Astrocyte (in vitro differentiated cells and primary cell): Measurements from ENCODE around the gene ELMO1. TPM values are rescaled to one million over a fixed set of nuclear protein-coding genes. Genes with fewer than 3 reads are reported as not detected.

Experiments used
- DNase-seq: peaks from one replicate; pipeline ENCODE4 v3.0.0-alpha.2; 2010; ENCODE audit warnings: low read depth
- FAIRE-seq: peaks from 2 replicates; lab custom pipeline; 2011; peaks lifted over from hg19 to GRCh38; lab: Jason Lieb, UNC
- H2AFZ ChIP-seq: 2 replicates; pipeline ENCODE4 v1.6.0; 2012; ENCODE audit warnings: low read depth, low read length, inconsistent platforms
- H3K27ac ChIP-seq: 2 replicates; pipeline ENCODE4 v1.5.1; 2011; ENCODE audit warnings: low read depth, low read length, inconsistent platforms
- H3K27me3 ChIP-seq: 2 replicates; pipeline ENCODE4 v1.6.0; 2011; ENCODE audit warnings: low read length, inconsistent platforms; ENCODE audit not compliant: insufficient read depth
- H3K36me3 ChIP-seq: 2 replicates; pipeline ENCODE4 v1.5.1; 2011; ENCODE audit warnings: low read length, inconsistent platforms; ENCODE audit not compliant: insufficient read depth
- H3K4me1 ChIP-seq: 2 replicates; pipeline ENCODE4 v1.5.1; 2011; ENCODE audit warnings: low read length, inconsistent platforms; ENCODE audit not compliant: insufficient read depth
- H3K4me2 ChIP-seq: 2 replicates; pipeline ENCODE4 v1.6.0; 2012; ENCODE audit warnings: low read length, inconsistent platforms
- H3K4me3 ChIP-seq: 2 replicates; pipeline ENCODE4 v1.5.1; 2011; ENCODE audit warnings: low read depth, mild to moderate bottlenecking, low read length, inconsistent platforms; ENCODE audit not compliant: insufficient read depth
- H3K79me2 ChIP-seq: 2 replicates; pipeline ENCODE4 v1.6.0; 2012; ENCODE audit warnings: mild to moderate bottlenecking, low read length, inconsistent platforms; ENCODE audit not compliant: insufficient read depth
- H3K9ac ChIP-seq: 2 replicates; pipeline ENCODE4 v1.6.0; 2012; ENCODE audit warnings: mild to moderate bottlenecking, low read length, inconsistent platforms
- H3K9me3 ChIP-seq: 2 replicates; pipeline ENCODE4 v1.5.1; 2012; ENCODE audit warnings: low read depth, mild to moderate bottlenecking, low read length, inconsistent platforms; ENCODE audit not compliant: insufficient read depth
- H4K20me1 ChIP-seq: 2 replicates; pipeline ENCODE4 v1.6.0; 2012; ENCODE audit warnings: low read length, inconsistent platforms; ENCODE audit not compliant: insufficient read depth
- H3K27ac Mint-ChIP-seq: one replicate; pipeline ENCODE4 v1.8.0; 2021; ENCODE audit warnings: mild to moderate bottlenecking, mixed read lengths; ENCODE audit not compliant: unreplicated experiment
- H3K27me3 Mint-ChIP-seq: one replicate; pipeline ENCODE4 v1.8.0; 2021; ENCODE audit warnings: low read depth, mixed read lengths; ENCODE audit not compliant: unreplicated experiment
- H3K36me3 Mint-ChIP-seq: one replicate; pipeline ENCODE4 v1.8.0; 2021; ENCODE audit warnings: low read depth, mixed read lengths; ENCODE audit not compliant: unreplicated experiment
- H3K4me1 Mint-ChIP-seq: one replicate; pipeline ENCODE4 v1.8.0; 2021; ENCODE audit warnings: low read depth, mixed read lengths; ENCODE audit not compliant: unreplicated experiment
- H3K4me3 Mint-ChIP-seq: one replicate; pipeline ENCODE4 v1.8.0; 2021; ENCODE audit warnings: mild to moderate bottlenecking, moderate library complexity, mixed read lengths; ENCODE audit not compliant: unreplicated experiment
- H3K9me3 Mint-ChIP-seq: one replicate; pipeline ENCODE4 v1.8.0; 2021; ENCODE audit warnings: mild to moderate bottlenecking, mixed read lengths; ENCODE audit not compliant: unreplicated experiment
- EZH2 ChIP-seq: IDR thresholded peaks from 2 replicates; pipeline ENCODE4 v1.6.1; 2012; ENCODE audit warnings: mild to moderate bottlenecking, low read length, inconsistent platforms; ENCODE audit not compliant: insufficient read depth
- total RNA-seq: library from RNA; stranded (reverse); gene quantifications from 2 replicates; pipeline ENCODE4 v1.2.1, GENCODE V29; 2021
- TF ChIP-seq, protein P1 (sequence below): IDR thresholded peaks from 2 replicates; pipeline ENCODE4 v1.5.1; 2011; ENCODE audit warnings: low read depth, mild to moderate bottlenecking, inconsistent platforms, low read length, moderate library complexity; ENCODE audit not compliant: insufficient read depth

Gene ELMO1
- total RNA-seq, 1 donor from 2014 or later, result 20.4 TPM

DNA sequence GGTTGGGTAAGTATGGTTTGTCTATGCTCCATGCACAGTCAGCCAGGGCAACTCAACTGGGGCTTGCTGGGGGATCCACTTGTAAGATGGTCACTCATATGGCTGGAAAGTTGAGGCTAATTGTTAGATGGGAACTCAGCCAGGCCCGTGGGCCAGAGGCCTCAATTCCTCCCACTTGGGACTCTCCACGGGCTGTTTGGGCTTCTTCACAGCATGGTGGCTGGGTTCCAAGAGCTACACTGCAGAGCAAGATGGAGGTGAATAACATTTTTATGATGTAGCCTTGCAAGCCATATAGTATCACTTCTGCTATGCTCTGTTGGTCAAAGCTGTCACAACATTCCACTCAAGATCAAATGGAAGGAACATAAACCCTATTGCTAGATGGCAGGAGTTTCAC lies 39.2 kb downstream of the ELMO1 start:
- Histone ChIP-seq H3K9me3 (no peaks in the 10 kb centered on the region), H4K20me1 (no peaks in the 10 kb centered on the region), H2AFZ (no peak overlapping the region), H3K27me3 (no peaks in the 10 kb centered on the region), H3K27ac (no peak overlapping the region), H3K4me2 (no peak overlapping the region), H3K9ac (no peak overlapping the region), H3K79me2 (no peaks in the 10 kb centered on the region), H3K36me3 (no peaks in the 10 kb centered on the region), H3K4me1 (no peaks in the 10 kb centered on the region), H3K4me3 (no peak overlapping the region)
- Mint-ChIP-seq H3K36me3 (peaks cover 2% of the 10 kb centered on the region), H3K27me3 (no peaks in the 10 kb centered on the region), H3K27ac (no peak overlapping the region), H3K4me3 (no peak overlapping the region), H3K4me1 (peaks cover 12% of the 10 kb centered on the region), H3K9me3 (no peaks in the 10 kb centered on the region)
- TF ChIP-seq, protein P1, sequence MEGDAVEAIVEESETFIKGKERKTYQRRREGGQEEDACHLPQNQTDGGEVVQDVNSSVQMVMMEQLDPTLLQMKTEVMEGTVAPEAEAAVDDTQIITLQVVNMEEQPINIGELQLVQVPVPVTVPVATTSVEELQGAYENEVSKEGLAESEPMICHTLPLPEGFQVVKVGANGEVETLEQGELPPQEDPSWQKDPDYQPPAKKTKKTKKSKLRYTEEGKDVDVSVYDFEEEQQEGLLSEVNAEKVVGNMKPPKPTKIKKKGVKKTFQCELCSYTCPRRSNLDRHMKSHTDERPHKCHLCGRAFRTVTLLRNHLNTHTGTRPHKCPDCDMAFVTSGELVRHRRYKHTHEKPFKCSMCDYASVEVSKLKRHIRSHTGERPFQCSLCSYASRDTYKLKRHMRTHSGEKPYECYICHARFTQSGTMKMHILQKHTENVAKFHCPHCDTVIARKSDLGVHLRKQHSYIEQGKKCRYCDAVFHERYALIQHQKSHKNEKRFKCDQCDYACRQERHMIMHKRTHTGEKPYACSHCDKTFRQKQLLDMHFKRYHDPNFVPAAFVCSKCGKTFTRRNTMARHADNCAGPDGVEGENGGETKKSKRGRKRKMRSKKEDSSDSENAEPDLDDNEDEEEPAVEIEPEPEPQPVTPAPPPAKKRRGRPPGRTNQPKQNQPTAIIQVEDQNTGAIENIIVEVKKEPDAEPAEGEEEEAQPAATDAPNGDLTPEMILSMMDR, result no peak
- TF ChIP-seq EZH2, result no peak
- no peak for FAIRE-seq
- DNase-seq, result no peak

DNA sequence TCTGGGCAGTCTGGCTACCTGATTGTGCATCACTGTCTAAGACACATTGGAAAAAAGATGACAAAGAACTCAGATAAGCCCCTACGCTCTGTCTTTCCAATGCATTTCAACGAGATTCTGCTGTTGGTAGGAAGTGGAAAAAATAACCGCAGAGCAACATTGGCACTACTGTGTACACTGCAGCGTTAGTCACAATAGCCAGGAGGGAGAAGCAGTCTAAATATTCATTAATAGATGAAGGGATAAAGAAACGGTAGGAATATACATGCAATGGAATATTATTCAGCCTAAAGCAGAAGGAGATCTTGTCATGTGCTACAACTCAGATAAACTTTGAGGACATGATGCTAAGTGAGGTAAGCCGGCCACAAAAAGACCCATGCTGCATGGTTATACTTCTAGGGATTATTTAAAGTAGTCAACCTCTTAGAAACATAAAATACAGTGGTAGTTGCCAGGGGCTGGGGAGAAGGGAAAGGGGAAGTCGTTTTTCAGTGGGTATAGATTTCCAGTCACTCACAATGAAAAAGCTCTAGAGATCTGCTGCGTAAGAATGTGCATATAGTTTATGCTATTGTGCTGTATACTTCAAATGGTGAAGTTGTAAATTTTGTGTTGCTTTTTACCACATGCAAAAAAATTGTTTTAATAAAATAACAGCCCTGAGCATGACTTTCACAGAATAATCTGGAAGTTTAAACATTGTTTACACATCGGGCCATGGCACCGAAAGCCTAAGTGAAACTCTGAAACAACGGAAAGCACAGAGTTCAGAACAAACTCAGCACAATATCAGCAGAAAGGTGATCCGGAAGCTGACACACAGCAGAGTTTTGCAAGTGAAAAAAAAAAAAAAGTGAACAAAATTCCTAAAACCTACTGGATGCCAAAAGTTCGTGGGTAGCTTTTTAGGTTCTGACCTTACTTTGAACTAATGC lies 40.1 kb downstream of the ELMO1 start:
- H3K9me3 ChIP-seq, result no peaks in the 10 kb centered on the region
- H3K27ac ChIP-seq, result no peak overlapping the region
- H3K27me3 ChIP-seq, result no peaks in the 10 kb centered on the region
- no peak overlapping the region for H3K4me2 ChIP-seq
- no peak overlapping the region for H3K9ac ChIP-seq
- TF ChIP-seq, protein P1, result no peak
- no peak for TF ChIP-seq EZH2
- no peak overlapping the region for H3K4me3 ChIP-seq
- peaks cover 2% of the 10 kb centered on the region for H3K36me3 Mint-ChIP-seq
- H3K36me3 ChIP-seq, result no peaks in the 10 kb centered on the region
- H3K27me3 Mint-ChIP-seq, result no peaks in the 10 kb centered on the region
- H4K20me1 ChIP-seq, result no peaks in the 10 kb centered on the region
- H2AFZ ChIP-seq, result no peak overlapping the region
- FAIRE-seq, result no peak
- no peaks in the 10 kb centered on the region for H3K4me1 ChIP-seq
- H3K9me3 Mint-ChIP-seq, result no peaks in the 10 kb centered on the region
- peaks cover 12% of the 10 kb centered on the region for H3K4me1 Mint-ChIP-seq
- no peaks in the 10 kb centered on the region for H3K79me2 ChIP-seq
- H3K27ac Mint-ChIP-seq, result no peak overlapping the region
- H3K4me3 Mint-ChIP-seq, result no peak overlapping the region
- DNase-seq, result no peak
